GM18499 (cell line): ENCODE results near the gene HMGCS1.
"Not testable (repeated sequence)": the region's sequence is repeated elsewhere in the genome, so short reads cannot be mapped to it uniquely, and the experiment has no call there.

Source experiments
- ATAC-seq: cut with Tn5 transposase; IDR thresholded peaks from one replicate; pipeline ENCODE4 v1.9.1; 2021; ENCODE audit warnings: moderate number of reproducible peaks; ENCODE audit not compliant: insufficient read depth, unreplicated experiment

The HMGCS1 gene

GRCh38 chr5:43279548-43280274 is 33.5 kb downstream of the HMGCS1 start:
- no peak for ATAC-seq

- no peak for ATAC-seq
Measured at GRCh38 chr5:43275391-43275790, 37.8 kb downstream of the HMGCS1 start.

- ATAC-seq = no peak
Measured at GRCh38 chr5:43274435-43275114, 38.6 kb downstream of the HMGCS1 start.

GRCh38 chr5:43273552-43273951 is 39.7 kb downstream of the HMGCS1 start:
- ATAC-seq = no peak

GRCh38 chr5:43270645-43271044 is 42.6 kb downstream of the HMGCS1 start:
- ATAC-seq = no peak

- peak; percentile 70 for ATAC-seq
Measured at GRCh38 chr5:43268188-43268820, 44.9 kb downstream of the HMGCS1 start.

GRCh38 chr5:43262269-43262668 is 50.9 kb downstream of the HMGCS1 start:
- not testable (repeated sequence) for ATAC-seq

GRCh38 chr5:43258116-43258515 is 55.1 kb downstream of the HMGCS1 start:
- ATAC-seq = no peak

- ATAC-seq = no peak
Measured at GRCh38 chr5:43256261-43256966, 56.8 kb downstream of the HMGCS1 start.

- ATAC-seq = no peak
Measured at GRCh38 chr5:43255704-43256103, 57.5 kb downstream of the HMGCS1 start.

- no peak for ATAC-seq
Measured at GRCh38 chr5:43251754-43252153, 61.5 kb downstream of the HMGCS1 start.

GRCh38 chr5:43245724-43246385 is 67.4 kb downstream of the HMGCS1 start:
- peak; percentile 37 for ATAC-seq

- peak; percentile 80 for ATAC-seq
Measured at GRCh38 chr5:43244823-43245565, 68.2 kb downstream of the HMGCS1 start.

GRCh38 chr5:43243270-43243669 is 69.9 kb downstream of the HMGCS1 start:
- ATAC-seq = no peak

- ATAC-seq = no peak
Measured at GRCh38 chr5:43242196-43242595, 71.0 kb downstream of the HMGCS1 start.
